Measurements from ENCODE around the gene IQSEC3.
"Not testable (repeated sequence)": the region's sequence is repeated elsewhere in the genome, so short reads cannot be mapped to it uniquely, and the experiment has no call there.

IQSEC3 gene

GRCh38 chr12:181921-182320 is 115.4 kb downstream of the IQSEC3 start:
- DNase-seq = no peak

DNA sequence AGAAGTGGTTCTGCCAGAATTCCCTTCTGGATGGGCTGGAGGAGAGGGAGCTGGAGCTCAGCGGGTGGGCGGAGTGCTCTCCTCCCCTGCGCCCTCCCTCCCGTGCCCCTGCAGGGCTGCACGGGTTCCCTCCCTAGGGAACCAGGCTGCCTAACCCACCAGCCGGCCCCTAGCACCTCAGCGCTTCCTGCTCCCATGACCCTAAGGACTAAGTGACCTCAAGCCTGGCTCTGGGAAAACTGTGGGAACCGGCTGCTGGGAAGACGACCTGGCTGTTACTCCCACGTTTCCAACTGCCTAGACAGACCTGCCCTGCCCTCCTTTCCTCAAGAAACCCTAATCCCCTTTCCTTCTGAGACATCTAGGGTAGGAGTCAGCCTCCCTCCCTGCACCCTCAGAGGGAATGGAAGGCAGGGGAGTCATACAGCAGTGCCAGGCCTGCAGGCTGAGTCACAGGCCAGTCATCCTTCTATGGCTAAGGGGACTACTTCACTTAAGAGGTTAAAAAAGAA is 115.9 kb downstream of the IQSEC3 start:
- peak in 1 of 2 experiments; percentile 19 for DNase-seq

GRCh38 chr12:184811-185575 is 118.4 kb downstream of the IQSEC3 start:
- DNase-seq = no peak

- no peak for DNase-seq
Observed at GRCh38 chr12:185576-185955, 119.0 kb downstream of the IQSEC3 start.

GRCh38 chr12:186006-186625 is 119.5 kb downstream of the IQSEC3 start:
- no peak for DNase-seq

DNA sequence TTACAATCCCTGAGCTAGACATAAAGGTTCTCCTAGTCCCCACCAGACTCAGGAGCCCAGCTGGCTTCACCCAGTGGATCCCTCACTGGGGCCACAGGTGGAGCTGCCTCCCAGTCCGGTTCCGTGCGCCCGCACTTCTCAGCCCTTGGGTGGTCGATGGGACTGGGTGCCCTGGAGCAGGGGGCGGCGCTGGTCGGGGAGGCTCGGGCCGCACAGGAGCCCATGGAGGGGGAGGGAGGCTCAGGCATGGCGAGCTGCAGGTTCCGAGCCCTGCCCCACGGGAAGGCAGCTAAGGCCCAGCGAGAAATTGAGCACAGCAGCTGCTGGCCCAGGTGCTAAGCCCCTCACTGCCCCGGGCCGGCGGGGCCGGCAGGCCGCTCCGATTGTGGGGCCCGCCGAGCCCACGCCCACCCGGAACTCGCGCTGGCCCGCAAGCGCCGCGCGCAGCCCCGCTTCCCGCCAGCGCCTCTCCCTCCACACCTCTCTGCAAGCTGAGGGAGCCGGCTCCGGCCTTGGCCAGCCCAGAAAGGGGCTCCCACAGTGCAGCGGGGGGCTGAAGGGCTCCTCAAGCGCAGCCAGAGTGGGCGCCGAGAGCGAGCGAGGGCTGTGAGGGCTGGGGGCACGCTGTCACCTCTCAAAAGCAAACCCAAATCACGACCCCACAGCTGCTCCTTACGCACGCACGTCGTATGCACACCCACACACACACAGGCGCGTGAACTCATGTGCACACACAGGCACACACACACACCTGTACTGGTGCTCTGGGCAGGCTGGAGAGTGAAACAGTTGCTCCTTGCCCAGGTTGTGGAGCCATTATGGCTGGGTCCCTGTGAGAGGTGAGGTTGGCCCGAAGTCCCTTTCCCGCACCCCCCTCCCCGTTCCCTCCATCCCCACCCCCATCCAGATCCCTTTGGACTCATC is 121.7 kb downstream of the IQSEC3 start:
- not testable (repeated sequence) for DNase-seq

GRCh38 chr12:188910-189621 is 122.5 kb downstream of the IQSEC3 start:
- DNase-seq = no peak

DNA sequence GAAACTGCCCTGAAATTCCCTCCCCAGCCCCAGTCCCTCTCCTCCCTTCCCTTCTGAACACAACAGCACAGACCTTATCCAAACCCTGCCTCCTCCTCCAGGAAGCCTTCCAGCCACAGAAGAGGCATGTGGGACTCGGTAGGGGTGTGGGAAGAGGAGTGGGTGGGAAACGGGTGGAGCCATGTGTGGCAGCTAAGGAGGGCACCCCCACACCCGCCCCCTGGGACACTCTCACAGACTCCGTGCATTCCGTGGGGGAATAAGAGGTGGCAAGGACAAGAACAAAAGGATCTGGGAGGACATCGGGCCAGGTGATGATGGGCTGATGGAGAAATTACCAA is 123.0 kb downstream of the IQSEC3 start:
- DNase-seq = no peak

DNA sequence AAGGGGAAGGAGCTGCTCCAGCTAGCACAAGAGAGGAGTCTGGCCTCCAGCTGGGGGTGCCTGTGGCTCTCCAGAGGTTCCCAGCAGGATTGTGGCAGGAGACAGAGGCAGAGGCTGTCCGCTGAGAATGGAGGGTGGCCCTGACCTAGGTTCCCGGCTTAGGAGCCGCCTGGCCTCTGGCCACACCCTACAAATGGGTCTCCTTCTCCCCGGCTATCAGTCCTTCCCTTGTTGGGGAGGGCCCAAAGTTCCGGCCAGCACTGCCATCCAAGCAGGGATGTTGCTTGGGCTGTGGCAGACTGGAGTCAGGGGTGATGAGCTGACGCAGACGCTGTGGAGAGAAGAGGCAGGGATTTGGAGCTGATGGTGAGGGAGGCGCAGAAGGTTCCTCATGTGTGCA is 124.3 kb downstream of the IQSEC3 start:
- DNase-seq = no peak

DNA sequence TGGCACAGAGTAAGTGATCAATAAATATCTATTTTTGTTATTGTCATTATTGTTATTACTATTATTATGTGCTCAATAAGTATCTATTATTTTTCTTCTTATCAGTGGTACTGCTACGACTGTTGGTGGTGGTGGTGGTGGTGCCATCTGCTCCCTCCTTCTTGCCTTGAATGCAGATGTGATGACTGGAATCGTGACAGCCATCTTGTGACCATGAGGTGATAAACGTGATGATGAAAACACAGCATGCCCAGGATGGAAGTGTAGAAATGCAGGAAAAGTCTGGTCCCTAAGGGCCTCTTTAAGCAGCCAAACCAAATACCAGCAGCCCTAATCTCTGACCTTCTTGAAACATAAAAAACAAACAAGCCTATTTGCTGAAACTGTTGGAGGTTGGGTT is 125.0 kb downstream of the IQSEC3 start:
- no peak for DNase-seq

GRCh38 chr12:193261-193660 is 126.7 kb downstream of the IQSEC3 start:
- DNase-seq = no peak

DNA sequence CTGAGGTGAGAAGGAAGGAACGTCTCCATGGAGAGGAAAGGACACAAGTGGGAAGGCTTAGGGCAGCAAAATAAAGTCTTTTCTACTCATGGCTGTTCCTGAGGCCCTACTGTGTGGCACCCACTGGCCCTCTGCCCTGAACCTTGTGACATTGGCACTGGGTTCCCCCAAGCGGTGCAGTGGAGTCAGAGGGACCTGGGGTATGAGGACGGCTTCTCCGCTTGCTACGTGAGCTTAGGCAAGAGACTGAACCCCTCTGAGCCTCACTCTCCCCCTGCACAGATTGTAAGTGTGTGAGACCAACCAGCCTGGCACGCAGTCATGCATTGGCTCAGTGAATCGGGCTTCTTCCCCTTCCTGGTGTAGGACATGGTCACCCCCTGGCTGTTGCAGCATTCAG is 127.7 kb downstream of the IQSEC3 start:
- DNase-seq = no peak

GRCh38 chr12:195156-195555 is 128.6 kb downstream of the IQSEC3 start:
- DNase-seq = no peak

- no peak for DNase-seq
Observed at GRCh38 chr12:195951-196350, 129.4 kb downstream of the IQSEC3 start.

DNA sequence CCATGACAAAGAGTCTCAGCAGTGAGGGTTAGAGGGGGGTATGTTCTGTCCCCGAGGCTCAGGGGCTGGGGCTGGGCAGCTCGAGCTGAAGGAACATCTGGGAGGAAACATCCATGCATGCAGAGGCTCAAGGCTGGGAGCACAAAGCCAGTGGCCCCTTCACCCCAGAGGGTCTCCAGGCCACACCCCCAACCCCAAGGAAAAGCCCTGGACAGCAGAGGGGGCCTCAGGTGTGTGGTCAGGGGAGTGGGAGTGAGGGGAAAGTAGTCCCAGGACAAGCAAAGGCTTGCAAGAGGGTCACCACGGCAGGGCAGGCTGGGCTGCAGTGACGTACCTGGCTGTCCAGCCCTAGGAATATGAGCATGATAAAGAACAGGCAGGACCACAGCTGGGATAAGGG is 129.9 kb downstream of the IQSEC3 start:
- no peak for DNase-seq

- no peak for DNase-seq
Observed at GRCh38 chr12:197347-197746, 130.8 kb downstream of the IQSEC3 start.

DNA sequence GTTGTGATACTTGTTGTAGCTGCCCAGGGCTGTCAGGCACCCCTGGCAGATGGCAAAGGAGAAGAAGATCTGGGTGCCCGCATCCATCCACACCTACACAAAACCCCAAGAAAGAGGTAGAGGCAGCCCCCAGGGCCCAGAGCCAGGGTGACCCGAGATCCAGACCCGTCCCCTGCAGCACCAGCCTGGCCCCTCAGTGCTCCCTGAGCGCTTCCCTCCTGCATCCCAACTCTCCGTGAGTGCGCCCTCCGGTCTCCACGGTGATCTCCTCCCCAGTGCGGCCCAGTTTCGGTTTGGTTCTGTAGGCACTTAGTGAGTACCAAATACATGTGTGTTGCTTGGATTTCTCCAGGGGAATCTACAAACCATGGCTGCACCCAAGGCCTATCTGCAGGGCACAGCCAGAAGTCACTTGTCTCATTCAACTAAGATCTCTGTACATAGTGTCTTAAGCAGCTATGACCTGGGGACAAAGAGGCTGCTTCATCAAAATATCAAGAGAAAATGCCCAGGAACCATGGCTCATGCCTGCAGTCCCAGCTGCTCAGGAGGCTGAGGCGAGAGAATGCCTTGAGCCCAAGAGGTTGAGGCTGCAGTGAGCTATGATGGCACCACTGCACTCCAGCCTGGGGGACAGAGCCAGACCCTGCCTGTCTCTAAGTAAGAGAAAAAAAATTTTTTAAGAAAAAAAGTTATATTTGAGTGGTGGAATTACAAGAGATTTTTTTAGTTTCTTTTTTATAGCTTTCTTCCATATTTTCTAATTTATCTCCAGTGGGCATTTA is 131.5 kb downstream of the IQSEC3 start:
- no peak for DNase-seq

GRCh38 chr12:198705-199104 is 132.1 kb downstream of the IQSEC3 start:
- DNase-seq = no peak

DNA sequence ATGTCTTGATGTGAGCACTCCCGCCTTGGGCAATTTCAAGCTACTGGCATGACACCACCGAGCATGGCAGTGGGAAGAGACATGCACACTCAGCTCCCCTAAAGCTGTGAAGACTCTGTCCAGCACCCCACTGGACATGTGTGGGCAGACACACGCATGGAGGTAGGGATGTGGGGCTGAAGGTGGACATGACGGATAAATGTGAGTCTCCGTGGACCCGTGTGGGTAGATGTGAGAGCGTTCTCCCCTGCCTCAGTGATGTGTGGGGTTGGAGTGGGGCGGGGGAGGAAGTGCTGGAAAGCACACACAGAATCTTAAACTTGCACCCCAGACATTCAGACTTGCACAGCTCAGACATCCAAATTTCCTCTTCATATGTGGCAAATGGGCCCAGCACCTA is 134.8 kb downstream of the IQSEC3 start:
- DNase-seq = no peak

GRCh38 chr12:202081-202731 is 135.6 kb downstream of the IQSEC3 start:
- DNase-seq = no peak

GRCh38 chr12:203074-203461 is 136.5 kb downstream of the IQSEC3 start:
- no peak for DNase-seq

Measured in SW 1271 (cell line).